Subcutaneous adipose tissue (tissue), 4 donors: Measurements from ENCODE around the gene PTPRG. TPM values are rescaled to one million over a fixed set of nuclear protein-coding genes. Genes with fewer than 3 reads are reported as not detected.

Source experiments
- CTCF ChIP-seq: fragments of 450-650 bp; IDR thresholded peaks from one replicate; pipeline ENCODE4 v1.5.1; 2016; ENCODE audit warnings: low read depth, mild to moderate bottlenecking, control low read depth, antibody characterized with exemption, moderate library complexity
- total RNA-seq, 4 donors: library from RNA; depleted of rRNA; stranded (reverse); fragments of >200 nt; gene quantifications; one replicate each; pipeline ENCODE4 v1.1.0, GENCODE V29; 2016

The PTPRG gene
- total RNA-seq, 4 donors from 2014 or later = 115 to 164 (median 159) TPM

GRCh38 chr3:62051506-62051905, 490.1 kb downstream of the PTPRG start:
- no peak for TF ChIP-seq CTCF

- no peak for TF ChIP-seq CTCF
Measured at GRCh38 chr3:62052331-62052730, 491.0 kb downstream of the PTPRG start.

GRCh38 chr3:62056658-62057057, 495.3 kb downstream of the PTPRG start:
- no peak for TF ChIP-seq CTCF

GRCh38 chr3:62057339-62058047, 496.1 kb downstream of the PTPRG start:
- no peak for TF ChIP-seq CTCF

GRCh38 chr3:62065985-62066693, 504.8 kb downstream of the PTPRG start:
- TF ChIP-seq CTCF = no peak

GRCh38 chr3:62068337-62068736, 507.0 kb downstream of the PTPRG start:
- TF ChIP-seq CTCF = no peak

GRCh38 chr3:62070891-62071290, 509.5 kb downstream of the PTPRG start:
- TF ChIP-seq CTCF = no peak
